Thoracic aorta (tissue), 2 donors: ENCODE measurements around the gene ATAD3A. TPM values are rescaled to one million over a fixed set of nuclear protein-coding genes. Genes with fewer than 3 reads are reported as not detected.

Experiments used
- ATAC-seq: fragments of 150-250 bp; one replicate; pipeline ENCODE4 v1.8.0; 2017; ENCODE audit warnings: low read depth; ENCODE audit not compliant: insufficient number of reproducible peaks, low FRiP score
- DNase-seq: peaks from one replicate; pipeline ENCODE4 v3.0.0-alpha.2; 2020; ENCODE audit warnings: low spot score
- H3K27ac ChIP-seq, 2 donors: fragments of 200-600 bp; sonication (generic); 1 replicate in 1 of 2; 2 replicates in 1 of 2; pipeline ENCODE4 v1.5.1; 2016; ENCODE audit warnings: mild to moderate bottlenecking in 2 of 2, moderate library complexity in 2 of 2
- H3K27me3 ChIP-seq: fragments of 200-600 bp; sonication (generic); replicated peaks from 2 replicates; pipeline ENCODE4 v1.6.0; 2016; ENCODE audit warnings: mild to moderate bottlenecking; ENCODE audit not compliant: insufficient read depth
- H3K36me3 ChIP-seq: fragments of 200-600 bp; sonication (generic); one replicate; pipeline ENCODE4 v1.5.1; 2016
- H3K4me1 ChIP-seq, 2 donors: fragments of 200-600 bp; sonication (generic); 1 replicate in 1 of 2; 2 replicates in 1 of 2; pipeline versions ENCODE4 v1.5.1 to v1.6.0; 2016; ENCODE audit warnings: low read depth in 2 of 2, mild to moderate bottlenecking in 1 of 2; ENCODE audit not compliant: control insufficient read depth in 1 of 2
- H3K4me3 ChIP-seq: fragments of 200-600 bp; sonication (generic); 2 replicates; pipeline ENCODE4 v1.5.1; 2016; ENCODE audit warnings: mild to moderate bottlenecking
- H3K9me3 ChIP-seq: fragments of 200-600 bp; sonication (generic); 2 replicates; pipeline ENCODE4 v1.5.1; 2016
- total RNA-seq, 2 donors: library from RNA; depleted of rRNA; stranded (reverse); fragments of >200 nt; gene quantifications; one replicate each; pipeline versions ENCODE4 v1.1.0 to v1.2.3, GENCODE V29; 2016
- TF ChIP-seq, protein P1 (sequence below): fragments of 200-600 bp; sonication (generic); IDR thresholded peaks from one replicate; pipeline ENCODE4 v1.5.1; 2019; ENCODE audit warnings: antibody characterized with exemption

ATAD3A gene
- total RNA-seq, 2 donors from 2014 or later: 16.7 to 17.6 TPM

DNA sequence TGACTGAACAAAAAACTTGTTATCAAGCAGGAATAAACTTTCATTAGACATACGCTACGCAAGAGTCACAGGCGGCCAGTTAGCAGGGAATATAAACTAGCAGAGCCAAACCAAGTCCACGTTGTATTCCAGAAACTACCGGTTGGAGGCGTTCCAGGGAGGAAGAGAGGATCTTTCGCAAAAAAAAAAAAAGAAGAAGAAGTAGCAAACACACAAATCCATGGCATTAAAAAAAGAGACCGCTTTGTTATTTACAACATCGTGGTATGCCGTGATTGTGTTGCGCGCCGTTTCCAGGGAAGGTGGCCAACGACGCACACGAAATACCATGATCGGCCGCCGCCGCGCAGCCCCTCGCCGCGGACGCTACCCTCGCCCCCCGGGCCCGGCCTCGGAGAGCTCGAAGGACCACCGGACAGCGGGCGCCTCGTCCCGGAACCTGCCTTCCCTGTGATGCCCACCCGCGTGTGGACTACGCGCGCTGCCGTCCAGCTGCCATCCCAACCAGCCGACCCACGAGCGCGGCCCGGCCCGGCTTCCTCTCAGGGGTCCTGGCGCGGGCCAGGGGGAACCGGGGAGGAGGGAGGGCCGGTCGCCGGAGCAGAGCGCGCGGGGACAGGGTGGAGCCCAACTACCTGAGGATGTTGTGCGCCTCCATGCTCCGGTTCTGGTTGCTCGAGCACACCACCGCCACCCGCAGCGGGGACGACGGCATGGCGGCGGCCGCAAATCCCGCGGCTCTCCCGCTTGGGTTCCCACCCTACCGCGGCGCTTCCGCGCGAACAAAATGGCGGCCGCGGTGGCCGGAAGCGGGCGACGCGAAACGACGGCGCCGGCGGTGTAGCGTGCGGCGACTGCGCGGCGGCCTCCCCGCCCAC lies 62.1 kb downstream of the ATAD3A start:
- DNase-seq: no peak
- H3K36me3 ChIP-seq: peaks cover 4% of the 10 kb centered on the region
- TF ChIP-seq, protein P1, sequence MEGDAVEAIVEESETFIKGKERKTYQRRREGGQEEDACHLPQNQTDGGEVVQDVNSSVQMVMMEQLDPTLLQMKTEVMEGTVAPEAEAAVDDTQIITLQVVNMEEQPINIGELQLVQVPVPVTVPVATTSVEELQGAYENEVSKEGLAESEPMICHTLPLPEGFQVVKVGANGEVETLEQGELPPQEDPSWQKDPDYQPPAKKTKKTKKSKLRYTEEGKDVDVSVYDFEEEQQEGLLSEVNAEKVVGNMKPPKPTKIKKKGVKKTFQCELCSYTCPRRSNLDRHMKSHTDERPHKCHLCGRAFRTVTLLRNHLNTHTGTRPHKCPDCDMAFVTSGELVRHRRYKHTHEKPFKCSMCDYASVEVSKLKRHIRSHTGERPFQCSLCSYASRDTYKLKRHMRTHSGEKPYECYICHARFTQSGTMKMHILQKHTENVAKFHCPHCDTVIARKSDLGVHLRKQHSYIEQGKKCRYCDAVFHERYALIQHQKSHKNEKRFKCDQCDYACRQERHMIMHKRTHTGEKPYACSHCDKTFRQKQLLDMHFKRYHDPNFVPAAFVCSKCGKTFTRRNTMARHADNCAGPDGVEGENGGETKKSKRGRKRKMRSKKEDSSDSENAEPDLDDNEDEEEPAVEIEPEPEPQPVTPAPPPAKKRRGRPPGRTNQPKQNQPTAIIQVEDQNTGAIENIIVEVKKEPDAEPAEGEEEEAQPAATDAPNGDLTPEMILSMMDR: no peak
- ATAC-seq: peak; percentile 72
- H3K27me3 ChIP-seq: no peaks in the 10 kb centered on the region
- no peaks in the 10 kb centered on the region for H3K9me3 ChIP-seq
- peak overlapping the region; percentile 100 for H3K4me3 ChIP-seq
- peaks cover 16 to 34% of the 10 kb centered on the region in 2 donors for H3K4me1 ChIP-seq
- peak overlapping the region; percentile 99 for H3K27ac ChIP-seq

DNA sequence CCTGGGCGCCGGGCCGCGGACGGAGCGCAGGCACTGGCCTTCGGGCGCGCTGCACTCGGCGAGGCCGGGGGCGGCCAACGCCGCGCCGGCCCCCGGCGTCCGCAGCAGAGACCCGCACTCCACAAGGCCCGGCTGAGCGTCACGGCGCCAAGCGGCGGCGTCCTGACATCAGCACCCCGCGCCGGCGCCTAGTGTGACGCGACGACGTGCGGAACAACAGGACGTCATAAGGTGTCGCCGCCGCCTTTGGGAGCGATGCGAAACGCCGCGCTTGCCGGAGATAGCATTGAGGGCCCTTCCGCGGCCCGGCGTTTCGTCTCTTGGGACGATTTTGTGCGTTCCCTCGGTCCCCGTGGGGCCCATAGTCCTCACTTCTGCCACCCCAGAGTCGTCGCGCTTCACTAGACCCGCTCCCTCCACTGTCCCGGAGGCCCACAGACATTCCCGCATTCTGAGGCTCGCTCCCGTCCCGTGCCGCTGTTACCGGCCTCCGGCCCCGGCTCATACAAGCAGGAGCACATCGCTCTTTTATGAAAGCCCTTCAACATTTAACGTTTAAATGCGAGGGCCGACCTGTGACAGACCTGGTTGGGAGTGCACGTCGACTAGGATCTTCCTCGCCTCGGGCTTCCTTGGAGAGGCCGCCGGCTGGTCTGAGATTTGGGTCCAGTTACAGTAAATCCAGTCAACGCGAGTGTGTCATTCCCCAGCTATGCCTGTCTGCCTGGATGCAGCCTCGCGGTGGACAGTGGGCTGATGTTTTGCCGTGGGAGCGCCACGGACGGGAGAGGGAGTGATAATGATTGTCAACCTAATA lies 63.0 kb downstream of the ATAD3A start, which contains the start of gene SSU72:
SSU72 (minus strand) TSS at position 143 of the 817 bp plus-strand sequence. CDS start 306 bp downstream, outside the sequence.
- DNase-seq (peak; percentile 73), ATAC-seq (peak; percentile 87)
- peak within 1 kb of the TSS; percentile 99 for H3K27ac ChIP-seq
- TF ChIP-seq, protein P1: no peak
- peaks cover 16 to 28% of the 10 kb centered on the region in 2 donors for H3K4me1 ChIP-seq
- H3K27me3 ChIP-seq: no peaks in the 10 kb centered on the region
- H3K36me3 ChIP-seq: peaks cover 4% of the 10 kb centered on the region
- peak within 1 kb of the TSS; percentile 100 for H3K4me3 ChIP-seq
- no peaks in the 10 kb centered on the region for H3K9me3 ChIP-seq

DNA sequence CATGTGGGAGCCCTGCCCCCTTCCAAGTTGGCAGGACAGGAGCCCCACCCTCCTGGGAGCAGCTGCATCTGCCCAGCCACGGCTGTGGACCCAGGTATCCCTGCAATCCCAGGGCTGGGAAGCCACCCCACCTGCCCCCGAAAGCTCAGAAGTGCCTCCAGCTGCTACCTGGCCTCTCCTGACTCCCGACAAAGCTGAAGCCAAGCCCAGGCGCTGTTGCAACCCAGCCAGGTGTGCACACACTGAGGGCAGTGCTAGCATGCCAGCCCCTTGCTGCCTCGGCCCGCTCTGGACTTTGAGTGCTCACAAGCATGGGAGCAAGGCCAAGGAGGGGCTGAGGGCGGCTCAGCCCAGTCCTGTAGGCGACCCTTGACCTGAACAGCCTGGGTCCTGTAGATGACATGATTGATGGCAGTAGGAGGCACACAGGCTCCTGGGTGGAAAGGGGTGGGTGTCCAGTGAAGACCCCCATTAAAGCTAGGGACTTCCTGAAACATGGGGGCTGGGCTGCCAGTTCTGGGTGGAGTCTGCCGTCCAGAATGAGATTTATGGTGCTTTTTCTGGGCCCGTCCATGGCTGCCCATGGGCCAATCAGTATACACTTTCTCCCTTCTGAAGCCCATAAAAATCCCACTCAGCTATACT lies 65.5 kb downstream of the ATAD3A start:
- TF ChIP-seq, protein P1: no peak
- Histone ChIP-seq H3K36me3 (no peaks in the 10 kb centered on the region), H3K4me3 (no peak overlapping the region), H3K9me3 (no peaks in the 10 kb centered on the region), H3K27ac (no peak overlapping the region), H3K27me3 (no peaks in the 10 kb centered on the region), H3K4me1 (peaks cover 10 to 22% of the 10 kb centered on the region in 2 donors)
- no peak for DNase-seq
- ATAC-seq: no peak

DNA sequence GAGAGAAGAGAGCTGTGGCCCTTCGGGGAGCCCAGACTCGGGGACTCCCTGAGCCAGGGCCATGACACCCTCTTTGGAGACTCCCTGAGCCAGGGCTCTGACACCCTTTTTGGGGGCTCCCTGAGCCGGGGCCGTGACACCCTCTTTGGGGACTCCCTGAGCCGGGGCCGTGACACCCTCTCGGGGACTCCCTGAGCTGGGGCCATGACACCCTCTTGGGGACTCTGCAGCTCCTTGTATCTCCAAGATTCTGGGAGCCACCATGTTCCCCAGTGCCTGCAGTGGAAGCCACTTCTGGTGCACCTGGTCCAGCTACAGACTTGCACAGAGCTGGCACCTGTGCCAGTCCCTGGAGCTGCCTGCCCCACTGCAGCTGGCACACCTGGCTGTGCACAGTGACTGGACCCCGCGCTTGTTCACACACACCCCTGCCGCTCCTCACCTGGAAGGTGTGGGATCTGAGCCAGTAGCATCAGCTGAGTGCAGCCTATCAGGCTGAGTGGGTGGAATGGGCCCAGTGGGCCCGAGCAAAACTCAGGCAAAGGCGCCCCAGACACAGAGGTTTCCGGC lies 66.5 kb downstream of the ATAD3A start:
- TF ChIP-seq, protein P1: no peak
- no peaks in the 10 kb centered on the region for H3K27me3 ChIP-seq
- H3K36me3 ChIP-seq: no peaks in the 10 kb centered on the region
- DNase-seq (no peak), ATAC-seq (no peak)
- no peaks in the 10 kb centered on the region for H3K9me3 ChIP-seq
- no peak overlapping the region for H3K27ac ChIP-seq
- no peak overlapping the region for H3K4me3 ChIP-seq
- H3K4me1 ChIP-seq: peaks cover 0 to 12% of the 10 kb centered on the region in 2 donors
